Neural cell (in vitro differentiated cells): Measurements from ENCODE around the gene ITGA3. TPM values are rescaled to one million over a fixed set of nuclear protein-coding genes. Genes with fewer than 3 reads are reported as not detected.

Source experiments
- H2AFZ ChIP-seq: fragments of 200-600, 300-800 bp; sonication (generic), shearing (Covaris generic); 2 replicates; pipeline ENCODE4 v1.6.0; 2014; ENCODE audit warnings: low read depth, mild to moderate bottlenecking, antibody characterized with exemption, low read length, moderate library complexity
- H3F3A ChIP-seq: fragments of 200-600 bp; shearing (Covaris generic); 2 replicates; pipeline ENCODE4 v1.6.1; 2016; ENCODE audit warnings: mild to moderate bottlenecking, moderate library complexity, mixed read lengths, antibody characterized with exemption, low read length; ENCODE audit not compliant: insufficient read depth, poor library complexity, severe bottlenecking
- H3K27ac ChIP-seq: fragments of 200-600, 300-800 bp; sonication (generic), shearing (Covaris generic); 2 replicates; pipeline ENCODE4 v1.5.1; 2014; ENCODE audit warnings: mild to moderate bottlenecking, low read length, moderate library complexity
- H3K27me3 ChIP-seq: fragments of 300-800, 200-600 bp; sonication (generic), shearing (Covaris generic); 2 replicates; pipeline ENCODE4 v1.6.0; 2014; ENCODE audit warnings: mild to moderate bottlenecking, low read depth, low read length, moderate library complexity; ENCODE audit not compliant: insufficient read depth
- H3K36me3 ChIP-seq: fragments of 300-800, 200-600 bp; sonication (generic), shearing (Covaris generic); 2 replicates; pipeline ENCODE4 v1.5.1; 2014; ENCODE audit warnings: mild to moderate bottlenecking, antibody characterized with exemption, low read length, moderate library complexity; ENCODE audit not compliant: insufficient read depth
- H3K4me2 ChIP-seq: fragments of 300-800, 200-600 bp; sonication (generic), shearing (Covaris generic); 2 replicates; pipeline ENCODE4 v1.6.0; 2014; ENCODE audit warnings: mild to moderate bottlenecking, low read length
- H3K4me3 ChIP-seq: fragments of 300-800, 200-600 bp; sonication (generic), shearing (Covaris generic); 2 replicates; pipeline ENCODE4 v1.5.1; 2014; ENCODE audit warnings: mild to moderate bottlenecking, low read length, moderate library complexity
- H3K79me2 ChIP-seq: fragments of 200-600 bp; shearing (Covaris generic); replicated peaks from 2 replicates; pipeline ENCODE4 v1.6.0; 2014; ENCODE audit warnings: mild to moderate bottlenecking, low read length, moderate library complexity; ENCODE audit not compliant: insufficient read depth
- H3K9ac ChIP-seq: fragments of 300-800, 200-600 bp; sonication (generic), shearing (Covaris generic); 2 replicates; pipeline ENCODE4 v1.6.1; 2016; ENCODE audit warnings: mild to moderate bottlenecking, low read length, mixed read lengths
- H3K9me2 ChIP-seq: fragments of 200-600 bp; shearing (Covaris generic); 2 replicates; pipeline ENCODE4 v1.6.1; 2016; ENCODE audit warnings: mild to moderate bottlenecking, low read length, mixed read lengths; ENCODE audit not compliant: insufficient read depth
- H3K9me3 ChIP-seq: fragments of 200-600, 300-800 bp; sonication (generic), shearing (Covaris generic); 2 replicates; pipeline ENCODE4 v1.6.1; 2016; ENCODE audit warnings: mild to moderate bottlenecking, mixed run types, low read length, moderate library complexity, mixed read lengths
- H4K20me1 ChIP-seq: fragments of 200-600 bp; shearing (Covaris generic); 2 replicates; pipeline ENCODE4 v1.6.1; 2016; ENCODE audit warnings: mild to moderate bottlenecking, mixed run types; ENCODE audit not compliant: insufficient read depth
- CTCF ChIP-seq: fragments of 450-650 bp; IDR thresholded peaks from 2 replicates; pipeline ENCODE4 v1.5.1; 2014; ENCODE audit warnings: antibody characterized with exemption, mild to moderate bottlenecking, moderate library complexity; ENCODE audit not compliant: poor library complexity, severe bottlenecking
- EP300 ChIP-seq: fragments of 450-650 bp; conservative IDR thresholded peaks from 2 replicates; pipeline ENCODE4 v1.6.1; 2014; ENCODE audit warnings: antibody characterized with exemption, mild to moderate bottlenecking, moderate library complexity; ENCODE audit not compliant: poor library complexity, severe bottlenecking
- EZH2 ChIP-seq: fragments of 200-600, 300-800 bp; shearing (Covaris generic), sonication (generic); IDR thresholded peaks from 2 replicates; pipeline ENCODE4 v1.6.1; 2014; ENCODE audit warnings: antibody characterized with exemption, low read length, borderline replicate concordance, mild to moderate bottlenecking; ENCODE audit not compliant: insufficient read depth, poor library complexity, severe bottlenecking
- POLR2AphosphoS5 ChIP-seq: IDR thresholded peaks from 2 replicates; pipeline ENCODE4 v1.6.1; 2012
- RAD21 ChIP-seq: fragments of 450-650 bp; conservative IDR thresholded peaks from 2 replicates; pipeline ENCODE4 v1.6.1; 2014; ENCODE audit warnings: antibody characterized with exemption, mild to moderate bottlenecking, moderate library complexity
- SMC3 ChIP-seq: fragments of 450-650 bp; conservative IDR thresholded peaks from 2 replicates; pipeline ENCODE4 v1.6.1; 2014; ENCODE audit warnings: antibody characterized with exemption, mild to moderate bottlenecking, moderate library complexity; ENCODE audit not compliant: poor library complexity
- TAF1 ChIP-seq: IDR thresholded peaks from 2 replicates; pipeline ENCODE4 v1.6.1; 2012; ENCODE audit warnings: low read depth
- polyA plus RNA-seq: library from polyadenylated mRNA; depleted of rRNA; stranded (reverse); fragments of >200 nt; gene quantifications from 2 replicates; pipeline ENCODE4 v1.2.3, GENCODE V29; 2014
- TF ChIP-seq, protein P1 (sequence below): IDR thresholded peaks from 2 replicates; pipeline ENCODE4 v1.6.1; 2012; ENCODE audit warnings: borderline replicate concordance

The ITGA3 gene
- polyA plus RNA-seq, 1 donor from 2014 or later = 33.0 TPM

- peaks cover 4% of the 10 kb centered on the region for H3K36me3 ChIP-seq
- peaks cover 17% of the 10 kb centered on the region for H3K79me2 ChIP-seq
- TF ChIP-seq, protein P1, sequence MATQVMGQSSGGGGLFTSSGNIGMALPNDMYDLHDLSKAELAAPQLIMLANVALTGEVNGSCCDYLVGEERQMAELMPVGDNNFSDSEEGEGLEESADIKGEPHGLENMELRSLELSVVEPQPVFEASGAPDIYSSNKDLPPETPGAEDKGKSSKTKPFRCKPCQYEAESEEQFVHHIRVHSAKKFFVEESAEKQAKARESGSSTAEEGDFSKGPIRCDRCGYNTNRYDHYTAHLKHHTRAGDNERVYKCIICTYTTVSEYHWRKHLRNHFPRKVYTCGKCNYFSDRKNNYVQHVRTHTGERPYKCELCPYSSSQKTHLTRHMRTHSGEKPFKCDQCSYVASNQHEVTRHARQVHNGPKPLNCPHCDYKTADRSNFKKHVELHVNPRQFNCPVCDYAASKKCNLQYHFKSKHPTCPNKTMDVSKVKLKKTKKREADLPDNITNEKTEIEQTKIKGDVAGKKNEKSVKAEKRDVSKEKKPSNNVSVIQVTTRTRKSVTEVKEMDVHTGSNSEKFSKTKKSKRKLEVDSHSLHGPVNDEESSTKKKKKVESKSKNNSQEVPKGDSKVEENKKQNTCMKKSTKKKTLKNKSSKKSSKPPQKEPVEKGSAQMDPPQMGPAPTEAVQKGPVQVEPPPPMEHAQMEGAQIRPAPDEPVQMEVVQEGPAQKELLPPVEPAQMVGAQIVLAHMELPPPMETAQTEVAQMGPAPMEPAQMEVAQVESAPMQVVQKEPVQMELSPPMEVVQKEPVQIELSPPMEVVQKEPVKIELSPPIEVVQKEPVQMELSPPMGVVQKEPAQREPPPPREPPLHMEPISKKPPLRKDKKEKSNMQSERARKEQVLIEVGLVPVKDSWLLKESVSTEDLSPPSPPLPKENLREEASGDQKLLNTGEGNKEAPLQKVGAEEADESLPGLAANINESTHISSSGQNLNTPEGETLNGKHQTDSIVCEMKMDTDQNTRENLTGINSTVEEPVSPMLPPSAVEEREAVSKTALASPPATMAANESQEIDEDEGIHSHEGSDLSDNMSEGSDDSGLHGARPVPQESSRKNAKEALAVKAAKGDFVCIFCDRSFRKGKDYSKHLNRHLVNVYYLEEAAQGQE = no peak
- no peak for TF ChIP-seq CTCF
- TF ChIP-seq EP300 = no peak
- TF ChIP-seq EZH2 = no peak
- no peak for TF ChIP-seq TAF1
- no peak for TF ChIP-seq POLR2AphosphoS5
- TF ChIP-seq RAD21 = no peak
- TF ChIP-seq SMC3 = no peak
- H3K4me2 ChIP-seq = no peak overlapping the region
- H2AFZ ChIP-seq = no peak overlapping the region
- no peaks in the 10 kb centered on the region for H3K9me2 ChIP-seq
- no peaks in the 10 kb centered on the region for H3K9me3 ChIP-seq
- H3K4me3 ChIP-seq = no peak overlapping the region
- H4K20me1 ChIP-seq = no peaks in the 10 kb centered on the region
- H3K27ac ChIP-seq = no peak overlapping the region
- no peaks in the 10 kb centered on the region for H3F3A ChIP-seq
- no peaks in the 10 kb centered on the region for H3K27me3 ChIP-seq
- H3K9ac ChIP-seq = no peak overlapping the region
Measured at GRCh38 chr17:50125420-50125997, 69.6 kb downstream of the ITGA3 start.

GRCh38 chr17:50127697-50128361 is 71.9 kb downstream of the ITGA3 start:
- no peaks in the 10 kb centered on the region for H3K36me3 ChIP-seq
- H4K20me1 ChIP-seq = no peaks in the 10 kb centered on the region
- no peaks in the 10 kb centered on the region for H3K27me3 ChIP-seq
- peaks cover 17% of the 10 kb centered on the region for H3K79me2 ChIP-seq
- H2AFZ ChIP-seq = no peak overlapping the region
- no peaks in the 10 kb centered on the region for H3F3A ChIP-seq
- peak overlapping the region; percentile 71 for H3K4me2 ChIP-seq
- H3K27ac ChIP-seq = peak overlapping the region; percentile 95
- peak overlapping the region; percentile 99 for H3K9ac ChIP-seq
- TF ChIP-seq POLR2AphosphoS5 = no peak
- H3K4me3 ChIP-seq = peak overlapping the region; percentile 94
- H3K9me3 ChIP-seq = no peaks in the 10 kb centered on the region
- no peaks in the 10 kb centered on the region for H3K9me2 ChIP-seq
